GM12801 (cell line): ENCODE data around the gene DIPK2A.

Experiments
- TF ChIP-seq, protein P1 (sequence below): IDR thresholded peaks from one replicate; pipeline ENCODE4 v1.5.1; 2011; ENCODE audit warnings: control low read depth; ENCODE audit not compliant: insufficient read length; ENCODE audit errors: extremely low read depth

Gene DIPK2A

DNA sequence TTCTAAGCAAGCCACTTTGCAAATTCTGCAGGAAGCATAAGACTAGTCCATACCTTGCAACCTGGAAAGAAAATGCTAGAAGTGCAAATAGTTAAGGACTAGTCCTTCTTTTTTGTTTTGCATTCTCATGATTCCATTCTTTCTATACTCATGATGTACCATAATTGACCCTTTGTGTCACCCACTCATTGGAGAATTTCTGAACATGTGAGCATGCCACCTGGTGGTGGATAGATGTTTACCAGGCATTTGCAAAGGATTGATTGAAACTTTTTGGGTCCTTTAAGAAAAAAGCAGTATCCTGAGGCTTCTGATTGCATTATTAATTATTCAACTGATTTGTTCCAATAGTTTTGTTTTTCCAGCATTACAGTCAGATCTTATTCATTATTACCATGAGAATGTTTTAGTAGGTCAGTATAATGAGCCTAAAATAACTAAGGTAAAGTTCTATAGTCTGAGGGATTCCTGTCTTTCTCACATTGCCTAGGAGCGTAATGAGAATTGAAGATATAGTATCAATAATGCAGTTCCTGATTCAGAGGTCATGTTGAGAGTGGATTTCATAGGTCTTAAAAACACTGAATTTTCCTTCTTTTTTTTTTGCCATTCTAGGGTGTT is 20.2 kb upstream of the DIPK2A start:
- TF ChIP-seq, protein P1, sequence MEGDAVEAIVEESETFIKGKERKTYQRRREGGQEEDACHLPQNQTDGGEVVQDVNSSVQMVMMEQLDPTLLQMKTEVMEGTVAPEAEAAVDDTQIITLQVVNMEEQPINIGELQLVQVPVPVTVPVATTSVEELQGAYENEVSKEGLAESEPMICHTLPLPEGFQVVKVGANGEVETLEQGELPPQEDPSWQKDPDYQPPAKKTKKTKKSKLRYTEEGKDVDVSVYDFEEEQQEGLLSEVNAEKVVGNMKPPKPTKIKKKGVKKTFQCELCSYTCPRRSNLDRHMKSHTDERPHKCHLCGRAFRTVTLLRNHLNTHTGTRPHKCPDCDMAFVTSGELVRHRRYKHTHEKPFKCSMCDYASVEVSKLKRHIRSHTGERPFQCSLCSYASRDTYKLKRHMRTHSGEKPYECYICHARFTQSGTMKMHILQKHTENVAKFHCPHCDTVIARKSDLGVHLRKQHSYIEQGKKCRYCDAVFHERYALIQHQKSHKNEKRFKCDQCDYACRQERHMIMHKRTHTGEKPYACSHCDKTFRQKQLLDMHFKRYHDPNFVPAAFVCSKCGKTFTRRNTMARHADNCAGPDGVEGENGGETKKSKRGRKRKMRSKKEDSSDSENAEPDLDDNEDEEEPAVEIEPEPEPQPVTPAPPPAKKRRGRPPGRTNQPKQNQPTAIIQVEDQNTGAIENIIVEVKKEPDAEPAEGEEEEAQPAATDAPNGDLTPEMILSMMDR: no peak

DNA sequence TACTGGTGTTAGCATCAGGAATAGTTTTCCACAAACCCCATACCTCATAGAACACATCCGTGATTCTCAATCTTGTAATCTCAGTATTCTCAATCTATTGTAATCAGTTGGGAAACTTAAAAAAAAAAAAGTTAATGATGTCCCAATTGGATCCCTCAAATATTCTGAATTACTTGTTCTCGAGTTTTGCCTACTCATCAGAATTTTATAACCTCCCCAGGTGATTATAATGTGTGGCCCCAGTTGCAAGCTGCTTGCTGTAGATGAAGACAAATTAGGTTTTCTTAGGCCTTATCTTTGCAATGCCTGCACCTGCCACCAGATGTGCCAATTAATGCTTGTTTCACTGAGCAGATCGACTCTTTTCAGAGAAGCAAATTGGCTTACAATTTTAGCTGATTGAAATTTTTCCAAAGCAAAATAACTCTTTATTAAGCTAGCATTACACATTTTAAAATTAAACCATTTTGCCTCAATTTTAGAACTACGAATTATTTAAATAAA is 19.0 kb upstream of the DIPK2A start:
- TF ChIP-seq, protein P1: no peak

GRCh38 chr3:143955113-143955512 is 16.5 kb upstream of the DIPK2A start:
- TF ChIP-seq, protein P1: no peak

DNA sequence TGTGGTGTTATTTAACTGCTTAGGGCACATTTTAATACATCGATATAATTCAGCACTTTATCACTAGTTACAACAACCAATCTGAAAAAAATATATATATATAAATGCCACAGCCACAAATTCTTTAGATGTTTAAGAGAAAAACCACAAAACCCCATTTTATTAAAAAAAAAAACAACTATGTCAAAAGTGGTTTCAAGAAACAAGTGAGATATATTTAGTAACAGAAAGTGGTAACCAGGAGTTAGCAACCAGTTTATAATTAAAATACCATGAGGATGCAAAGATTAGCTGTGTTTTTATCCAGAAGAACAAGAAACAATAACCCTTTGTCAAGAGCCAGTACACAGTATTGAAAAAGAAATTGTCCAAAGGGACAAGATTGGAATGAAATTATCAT is 14.8 kb upstream of the DIPK2A start:
- TF ChIP-seq, protein P1: no peak

DNA sequence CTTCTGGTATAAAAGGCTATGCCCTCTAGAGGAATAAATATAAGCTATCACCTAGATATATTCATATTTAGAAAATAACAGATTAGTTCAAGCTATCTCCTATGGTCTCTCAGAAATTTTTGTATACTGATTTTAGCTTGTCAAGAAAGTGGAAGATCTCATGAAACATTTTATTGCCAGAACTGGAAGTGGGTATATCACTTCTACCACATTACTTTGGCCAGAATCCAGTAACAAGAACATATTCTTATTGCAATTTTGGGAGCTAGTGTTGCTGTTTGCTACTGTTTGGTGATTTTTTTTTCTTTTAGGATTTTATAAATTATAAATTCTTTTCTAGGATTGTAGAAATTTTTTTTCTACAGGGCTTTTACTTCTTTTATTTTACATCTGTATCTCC is 14.2 kb upstream of the DIPK2A start:
- TF ChIP-seq, protein P1: no peak

GRCh38 chr3:143958966-143959365 is 12.7 kb upstream of the DIPK2A start:
- TF ChIP-seq, protein P1: no peak

GRCh38 chr3:143961342-143961741 is 10.3 kb upstream of the DIPK2A start:
- TF ChIP-seq, protein P1: no peak
